Forelimb muscle (tissue), 1 donor: ENCODE measurements around the gene SNAPC4. TPM values are rescaled to one million over a fixed set of nuclear protein-coding genes. Genes with fewer than 3 reads are reported as not detected.
"Not testable (repeated sequence)": the region's sequence is repeated elsewhere in the genome, so short reads cannot be mapped to it uniquely, and the experiment has no call there.

Experiments
- DNase-seq: peaks from one replicate; pipeline ENCODE4 v3.0.0-alpha.2; 2013; ENCODE audit warnings: low read depth
- polyA plus RNA-seq: library from polyadenylated mRNA; unstranded; fragments of 120-200 nt; gene quantifications from one replicate; pipeline ENCODE4 v1.2.1, GENCODE V29; 2013; ENCODE audit not compliant: insufficient read length

Gene SNAPC4
- polyA plus RNA-seq, 1 donor, result 5.4 TPM

DNA sequence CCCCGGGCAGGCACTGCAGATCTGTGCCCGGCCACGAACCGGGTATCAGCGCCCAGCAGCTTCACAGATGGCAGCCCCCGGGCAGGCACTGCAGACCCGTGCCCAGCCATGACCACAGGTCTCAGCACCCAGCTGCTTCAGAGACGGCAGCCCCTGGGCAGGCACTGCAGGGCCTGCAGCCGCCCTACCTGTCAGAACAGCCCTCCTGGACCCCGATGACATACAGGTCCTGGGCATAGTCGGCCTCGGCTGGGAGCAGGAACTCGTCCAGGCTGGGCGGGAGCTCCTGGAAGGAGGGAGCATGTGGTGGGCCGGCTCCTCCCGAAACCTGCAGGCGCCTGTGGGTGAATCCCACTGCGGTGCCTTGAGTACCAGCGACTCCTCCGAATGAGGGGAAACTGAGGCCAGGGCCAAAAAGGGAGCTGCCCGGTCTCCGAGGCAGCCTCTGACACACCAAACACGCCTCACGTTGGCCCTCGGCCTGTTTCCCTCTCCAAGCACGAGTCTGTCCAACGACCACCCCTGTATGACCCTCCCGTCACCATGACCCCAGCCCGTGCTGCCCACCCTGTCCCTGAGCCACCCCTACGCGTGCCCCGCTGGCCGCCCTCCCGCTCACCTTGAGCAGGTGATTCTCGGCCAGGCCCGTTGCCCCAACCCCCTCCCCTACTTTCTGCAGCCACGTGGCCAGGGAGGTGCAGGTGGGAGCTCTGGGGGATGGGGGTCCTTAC is 34.0 kb upstream of the SNAPC4 start:
- DNase-seq, result no peak

- no peak for DNase-seq
Measured at GRCh38 chr9:136433043-136433715, 33.2 kb upstream of the SNAPC4 start.

DNA sequence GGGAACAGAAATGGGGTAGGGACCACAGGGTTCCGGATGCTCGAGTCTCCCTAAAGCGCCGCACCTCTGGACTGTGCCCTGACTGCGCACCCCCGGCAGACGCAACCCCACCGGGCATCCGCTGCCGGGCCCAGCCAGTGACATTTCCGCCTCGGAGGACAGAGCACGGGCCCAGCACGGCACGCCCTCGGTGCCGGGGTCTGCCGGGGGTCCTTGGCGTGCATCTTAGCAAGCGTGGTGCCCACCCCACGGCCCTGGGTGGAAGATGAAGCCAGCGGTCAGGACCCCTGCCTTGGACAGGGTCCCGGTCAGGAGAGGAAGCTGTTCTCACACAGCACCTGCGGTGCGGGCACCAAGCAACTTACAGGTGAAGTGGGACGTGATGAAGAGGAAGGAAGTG is 32.6 kb upstream of the SNAPC4 start:
- DNase-seq, result no peak

- DNase-seq, result no peak
Measured at GRCh38 chr9:136431782-136432350, 31.9 kb upstream of the SNAPC4 start.

- DNase-seq, result no peak
Measured at GRCh38 chr9:136430588-136431234, 30.7 kb upstream of the SNAPC4 start.

DNA sequence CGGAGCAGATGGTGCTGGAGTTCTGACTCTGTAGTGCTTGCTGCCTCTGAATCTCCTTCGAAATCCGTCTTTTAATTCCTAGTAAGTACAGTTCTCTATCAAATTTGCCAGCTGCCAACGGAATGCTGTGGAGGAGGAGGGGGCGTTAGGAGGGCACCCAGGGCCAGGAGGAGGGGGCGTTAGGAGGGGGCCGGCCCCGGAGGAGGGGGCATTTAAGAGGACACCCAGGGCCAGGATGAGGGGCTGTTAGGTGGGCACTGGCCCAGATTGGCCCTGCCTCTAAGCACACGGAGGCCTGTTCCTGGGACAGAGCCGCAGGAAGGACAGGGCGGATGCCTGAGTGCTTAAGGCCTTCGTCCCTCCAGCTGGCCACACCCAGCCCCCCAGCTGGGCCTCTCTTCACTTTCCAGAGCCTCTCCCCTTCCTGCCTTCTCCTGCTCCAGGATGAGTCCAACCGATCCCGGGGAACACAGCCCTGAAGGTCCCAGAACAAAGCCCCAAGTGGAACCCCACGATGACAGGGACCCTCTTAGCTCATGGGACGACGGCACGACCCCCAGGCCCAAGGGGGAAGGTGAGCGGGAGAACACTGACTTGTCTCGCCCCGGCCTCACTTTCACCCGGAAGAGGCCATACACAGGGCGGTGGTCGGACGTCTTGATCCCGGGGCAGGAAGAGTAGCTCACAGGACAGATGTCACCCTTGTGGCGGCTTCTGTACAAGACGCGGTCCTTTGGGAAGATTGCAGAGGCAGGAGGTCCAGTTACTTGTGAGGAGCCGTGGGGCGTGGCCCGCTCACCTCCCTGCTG is 29.9 kb upstream of the SNAPC4 start:
- DNase-seq, result no peak

GRCh38 chr9:136429075-136429628 is 29.2 kb upstream of the SNAPC4 start:
- no peak for DNase-seq

GRCh38 chr9:136426787-136427186 is 26.8 kb upstream of the SNAPC4 start:
- DNase-seq, result no peak

DNA sequence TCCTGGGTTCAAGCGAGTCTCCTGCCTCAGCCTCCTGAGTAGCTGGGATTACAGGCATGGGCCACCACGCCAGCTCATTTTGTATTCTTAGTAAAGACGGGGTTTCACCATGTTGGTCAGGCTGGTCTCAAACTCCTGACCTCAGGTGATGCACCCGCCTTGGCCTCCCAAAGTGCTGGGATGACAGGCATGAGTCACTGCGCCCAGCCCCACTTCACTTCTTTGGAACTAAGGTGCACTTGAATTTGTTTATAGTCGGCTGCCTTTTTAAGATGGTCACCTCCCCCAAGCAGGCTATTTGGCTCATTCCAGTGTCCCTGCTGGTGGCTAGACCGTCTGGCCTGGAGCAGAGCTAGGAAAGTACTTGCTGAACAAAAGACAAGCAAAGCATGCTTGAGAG is 25.4 kb upstream of the SNAPC4 start:
- not testable (repeated sequence) for DNase-seq

GRCh38 chr9:136424750-136425362 is 24.9 kb upstream of the SNAPC4 start:
- no peak for DNase-seq

GRCh38 chr9:136423432-136424146 is 23.6 kb upstream of the SNAPC4 start:
- DNase-seq, result no peak

GRCh38 chr9:136422876-136423275 is 22.9 kb upstream of the SNAPC4 start:
- DNase-seq, result no peak

DNA sequence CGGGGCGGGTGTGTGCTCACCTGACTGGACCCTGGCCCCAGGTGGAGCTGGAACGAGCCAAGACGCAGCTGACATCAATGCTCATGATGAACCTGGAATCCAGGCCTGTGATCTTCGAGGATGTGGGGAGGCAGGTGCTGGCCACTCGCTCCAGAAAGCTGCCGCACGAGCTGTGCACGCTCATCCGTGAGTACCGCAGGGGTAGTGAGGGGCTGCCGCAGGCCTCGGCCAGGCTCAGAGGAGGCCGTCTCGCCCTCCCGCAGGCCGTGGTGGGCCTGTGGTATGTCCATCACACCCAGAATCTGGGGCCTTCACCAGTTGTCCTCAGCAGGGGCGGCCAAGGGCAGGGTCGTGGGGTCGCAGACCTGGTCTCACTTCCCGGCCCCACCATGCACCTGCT is 21.8 kb upstream of the SNAPC4 start:
- DNase-seq, result no peak

DNA sequence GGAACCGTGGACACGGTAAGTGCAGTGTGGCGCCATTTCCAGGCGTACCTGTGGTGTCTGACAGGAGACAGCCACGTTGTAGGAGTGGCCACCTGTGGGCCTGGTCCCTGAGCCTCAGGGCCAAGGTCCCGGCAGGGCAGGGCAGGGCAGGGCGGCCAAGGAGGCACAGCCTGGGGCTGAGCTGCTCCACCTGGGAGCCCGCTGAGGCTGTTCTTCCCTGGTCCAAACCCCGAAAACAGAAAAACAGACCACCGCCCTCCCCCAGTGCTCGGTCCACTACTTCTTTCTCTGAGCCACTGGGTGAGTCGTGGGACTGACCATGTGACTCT is 19.1 kb upstream of the SNAPC4 start:
- no peak for DNase-seq

- DNase-seq, result no peak
Measured at GRCh38 chr9:136418182-136419091, 18.5 kb upstream of the SNAPC4 start.

DNA sequence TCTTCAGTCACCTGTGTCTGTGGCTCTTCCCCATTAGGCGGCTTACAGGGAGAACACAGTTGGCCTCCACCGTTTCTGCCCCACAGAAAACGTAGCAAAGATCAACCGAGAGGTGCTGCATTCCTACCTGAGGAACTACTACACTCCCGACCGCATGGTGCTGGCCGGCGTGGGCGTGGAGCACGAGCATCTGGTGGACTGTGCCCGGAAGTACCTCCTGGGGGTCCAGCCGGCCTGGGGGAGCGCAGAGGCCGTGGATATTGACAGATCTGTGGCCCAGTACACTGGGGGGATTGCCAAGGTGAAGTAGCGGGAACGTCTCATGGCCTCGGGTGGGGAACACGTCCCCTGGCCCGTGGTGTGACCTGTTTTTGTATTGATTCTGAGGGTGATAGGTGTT is 16.9 kb upstream of the SNAPC4 start:
- no peak for DNase-seq

DNA sequence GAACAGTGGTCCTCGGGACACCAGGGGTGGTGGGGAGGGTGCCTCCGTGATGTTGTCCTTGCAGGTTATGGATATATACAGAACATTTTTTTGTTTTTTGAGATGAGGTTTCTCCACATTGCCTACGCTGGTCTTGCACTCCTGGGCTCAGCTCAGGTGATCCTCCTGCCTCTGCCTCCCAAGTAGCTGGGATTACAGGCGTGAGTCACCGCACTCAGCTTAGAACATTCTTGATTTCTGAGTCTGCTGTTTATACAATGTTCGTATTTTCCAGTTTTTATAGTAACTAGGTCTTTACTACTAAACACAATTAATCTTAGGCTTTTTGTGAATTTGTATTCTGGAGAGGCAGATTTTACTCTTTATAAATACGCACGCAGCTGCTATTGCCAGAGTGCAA is 16.5 kb upstream of the SNAPC4 start:
- DNase-seq, result no peak

GRCh38 chr9:136412962-136413361 is 13.0 kb upstream of the SNAPC4 start:
- no peak for DNase-seq

DNA sequence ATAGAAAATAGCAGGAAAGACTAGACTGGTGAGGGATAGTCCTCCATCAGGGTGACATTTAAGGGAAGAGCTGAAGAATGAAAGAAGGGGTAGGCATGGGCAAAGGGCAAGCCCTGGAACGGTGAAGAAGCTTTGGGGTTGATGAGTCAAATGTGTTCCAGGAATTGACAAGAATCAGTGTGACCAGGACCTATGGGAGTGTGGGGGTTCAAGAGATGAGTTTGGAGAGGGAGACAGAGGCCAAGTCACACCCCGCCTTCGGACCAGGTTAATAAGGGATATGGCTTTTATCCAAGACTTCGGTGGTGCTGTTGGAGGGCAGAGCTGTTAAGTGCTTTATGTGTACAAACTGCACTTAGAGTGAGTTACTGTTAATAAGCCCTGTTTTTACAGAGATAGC is 11.4 kb upstream of the SNAPC4 start:
- DNase-seq, result no peak
